Astrocyte of the cerebellum (primary cell): Measurements from ENCODE around the gene XXYLT1.

Experiments
- DNase-seq: peaks from one replicate; pipeline ENCODE4 v3.0.0-alpha.2; 2011; ENCODE audit warnings: low read depth
- H3K4me3 ChIP-seq: 2 replicates; pipeline ENCODE4 v1.5.1; 2011; ENCODE audit warnings: mild to moderate bottlenecking, low read depth, low read length, moderate library complexity
- CTCF ChIP-seq: IDR thresholded peaks from 2 replicates; pipeline ENCODE4 v1.5.1; 2012; ENCODE audit warnings: low read length, low read depth, moderate library complexity, mild to moderate bottlenecking; ENCODE audit errors: missing control alignments
- in situ Hi-C: cut with HindIII; loops from 2 replicates; pipeline ENCODE4 v1.10.0; 2017; ENCODE audit warnings: low sequenced_read_pairs

XXYLT1 gene

GRCh38 chr3:195085356-195086130 is 185.4 kb downstream of the XXYLT1 start:
- DNase-seq = no peak
- no peak overlapping the region for H3K4me3 ChIP-seq
- in situ Hi-C loops = no loop called here
- TF ChIP-seq CTCF = no peak

GRCh38 chr3:195084746-195085145 is 186.2 kb downstream of the XXYLT1 start:
- DNase-seq = no peak
- H3K4me3 ChIP-seq = no peak overlapping the region
- in situ Hi-C loops = no loop called here
- TF ChIP-seq CTCF = no peak

- in situ Hi-C loops = no loop called here
Observed at GRCh38 chr3:195083659-195084058, 187.3 kb downstream of the XXYLT1 start.

DNA sequence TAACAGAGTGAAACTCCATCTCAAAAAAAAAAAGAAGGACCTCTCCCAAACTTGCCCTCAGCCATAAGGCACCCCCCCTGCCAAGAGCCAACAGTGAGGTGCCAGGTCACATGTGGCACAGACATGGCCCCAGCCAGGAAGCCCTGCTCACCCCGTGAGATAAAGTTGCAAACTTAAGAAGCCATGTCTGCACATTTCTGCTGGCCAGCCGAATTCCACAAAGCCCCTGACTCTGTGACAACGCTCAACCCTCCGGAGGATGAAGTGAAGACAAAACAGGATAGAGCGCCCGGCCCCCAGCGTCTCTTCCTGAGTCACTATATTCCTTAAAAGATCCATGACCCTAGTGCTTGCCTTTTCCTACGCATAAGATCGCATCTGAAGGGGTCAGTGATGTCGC is 188.1 kb downstream of the XXYLT1 start:
- no peak for DNase-seq
- no peak for TF ChIP-seq CTCF
- in situ Hi-C loops = no loop called here
- H3K4me3 ChIP-seq = no peak overlapping the region

More at GRCh38 chr3:195083659-195084058, 187.3 kb downstream of the XXYLT1 start:
- DNase-seq = no peak
- TF ChIP-seq CTCF = no peak
- H3K4me3 ChIP-seq = no peak overlapping the region

- H3K4me3 ChIP-seq = no peak overlapping the region
- no peak for TF ChIP-seq CTCF
- DNase-seq = no peak
- in situ Hi-C loops = no loop called here
Observed at GRCh38 chr3:195081242-195081963, 189.6 kb downstream of the XXYLT1 start.

- no peak for TF ChIP-seq CTCF
Observed at GRCh38 chr3:195080571-195081151, 190.3 kb downstream of the XXYLT1 start.

More at GRCh38 chr3:195080571-195081151, 190.3 kb downstream of the XXYLT1 start:
- no peak overlapping the region for H3K4me3 ChIP-seq
- no peak for DNase-seq
- in situ Hi-C loops = no loop called here
